Non-pigmented ciliary epithelial cell (primary cell): ENCODE measurements around the gene CXADR.

ENCODE experiments used
- DNase-seq: peaks from one replicate; pipeline ENCODE4 v3.0.0-alpha.2; 2010; ENCODE audit warnings: low read depth

Gene CXADR

GRCh38 chr21:17542371-17543011 lies 29.6 kb downstream of the CXADR start:
- no peak for DNase-seq

GRCh38 chr21:17545007-17545406 lies 32.2 kb downstream of the CXADR start:
- no peak for DNase-seq

DNA sequence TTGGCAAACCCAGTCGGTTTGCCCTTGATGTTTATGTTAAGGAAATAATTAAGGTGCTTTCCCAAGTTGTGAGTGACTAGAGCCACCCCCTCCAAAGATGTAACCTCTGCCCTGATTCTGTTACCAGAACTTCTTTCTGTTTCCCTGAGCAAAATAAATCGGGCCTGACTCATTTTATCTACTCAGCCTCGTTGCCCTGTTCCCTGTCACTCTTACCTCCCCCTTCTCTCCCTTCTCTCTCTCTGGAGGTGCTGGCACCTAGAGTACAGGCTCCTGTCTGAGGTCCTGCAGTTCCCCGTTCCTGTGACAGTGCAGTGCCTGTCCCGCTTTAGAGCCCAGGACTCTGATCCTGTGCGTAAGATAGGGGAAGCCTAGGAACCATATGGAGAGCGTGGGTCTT lies 35.4 kb downstream of the CXADR start:
- DNase-seq: no peak

DNA sequence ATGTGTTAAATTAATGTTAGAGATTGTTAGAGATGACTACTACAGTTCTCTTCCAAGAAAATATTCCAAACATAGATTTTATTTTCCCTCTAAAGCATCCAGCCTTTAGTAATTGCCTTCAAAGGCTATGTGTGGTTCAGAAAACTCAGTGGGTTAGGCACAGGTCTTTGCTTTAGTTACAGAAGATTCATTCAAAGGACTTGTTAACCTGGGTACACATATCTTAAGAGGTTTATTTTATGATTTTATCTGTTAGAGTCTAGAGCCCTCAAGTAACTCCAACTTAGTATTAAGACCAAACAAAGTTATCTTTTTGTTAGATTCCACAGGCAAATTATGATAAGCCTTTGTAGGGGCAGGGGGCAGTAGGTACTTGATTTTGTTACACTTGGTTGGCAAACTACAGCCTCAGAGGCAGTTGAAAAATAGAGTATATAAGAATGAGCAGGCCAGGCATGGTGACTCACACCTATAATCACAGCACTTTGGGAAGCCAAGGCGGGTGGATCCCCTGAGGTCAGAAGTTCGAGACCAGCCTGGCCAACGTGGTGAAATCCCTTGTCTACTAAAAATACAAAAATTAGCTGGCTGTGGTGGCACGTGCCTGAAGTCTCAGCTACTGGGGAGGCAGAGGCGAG lies 37.9 kb downstream of the CXADR start:
- no peak for DNase-seq

GRCh38 chr21:17552410-17552809 lies 39.6 kb downstream of the CXADR start:
- DNase-seq: no peak

DNA sequence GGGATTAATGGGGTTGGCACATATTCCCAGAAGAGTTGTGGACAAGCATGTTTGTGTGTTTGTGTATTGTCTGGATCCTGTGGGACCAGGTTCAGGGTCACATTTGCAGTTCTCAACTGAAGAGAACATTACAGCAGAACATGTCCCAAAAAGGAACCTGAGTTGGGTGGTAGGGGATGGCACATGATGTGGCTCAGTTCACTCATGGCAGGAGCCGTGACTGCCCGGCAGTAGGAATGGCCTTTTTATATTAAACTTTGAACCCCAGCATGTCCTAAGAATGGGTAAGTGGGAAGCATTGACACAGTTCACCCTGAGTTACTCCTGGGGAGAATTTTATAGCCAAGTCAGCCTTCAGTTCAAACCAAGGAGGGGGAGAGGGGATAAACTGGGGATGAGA lies 41.3 kb downstream of the CXADR start:
- DNase-seq: no peak

DNA sequence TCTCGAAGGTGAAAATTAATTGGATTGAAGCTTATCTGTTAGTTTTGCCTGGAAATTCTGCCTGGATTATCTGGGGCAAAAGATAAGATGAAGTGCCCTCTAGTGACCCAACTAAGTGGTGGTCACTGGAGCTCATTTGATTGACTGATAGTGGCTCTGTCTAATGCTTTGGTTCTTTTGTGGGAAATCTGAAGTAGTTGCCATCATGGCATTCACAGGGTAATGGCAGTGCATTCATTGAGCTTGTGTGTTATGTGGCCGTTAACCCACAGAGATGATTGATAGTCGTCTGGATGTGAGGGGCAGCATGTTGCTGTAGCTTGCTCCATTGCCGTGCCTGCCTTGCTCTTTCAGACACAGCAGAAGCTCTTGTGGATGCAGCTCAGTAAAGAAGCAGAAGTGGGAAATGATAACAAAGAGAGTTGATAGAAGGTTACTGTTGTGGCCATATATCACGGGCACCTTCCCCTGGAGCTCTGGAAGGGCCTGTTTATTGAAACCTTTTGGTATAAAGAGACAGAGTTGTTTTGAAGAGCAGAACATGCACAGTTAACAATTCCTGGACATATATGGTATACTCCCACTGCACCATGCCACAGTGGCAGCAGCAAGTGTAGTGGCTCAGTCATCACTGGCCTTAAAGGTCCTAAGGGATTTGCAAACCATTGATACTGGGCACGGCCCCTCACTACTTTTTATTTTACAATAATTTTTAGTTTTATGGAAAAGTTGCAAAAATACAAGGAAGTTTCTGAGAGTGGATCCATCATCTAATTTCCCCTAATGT lies 42.0 kb downstream of the CXADR start:
- DNase-seq: no peak

GRCh38 chr21:17560377-17561025 lies 47.7 kb downstream of the CXADR start:
- DNase-seq: no peak

- DNase-seq: no peak
Observed at GRCh38 chr21:17570786-17571185, 57.9 kb downstream of the CXADR start.

GRCh38 chr21:17572431-17572830 lies 59.6 kb downstream of the CXADR start:
- no peak for DNase-seq

- DNase-seq: no peak
Observed at GRCh38 chr21:17575076-17575475, 62.2 kb downstream of the CXADR start.

DNA sequence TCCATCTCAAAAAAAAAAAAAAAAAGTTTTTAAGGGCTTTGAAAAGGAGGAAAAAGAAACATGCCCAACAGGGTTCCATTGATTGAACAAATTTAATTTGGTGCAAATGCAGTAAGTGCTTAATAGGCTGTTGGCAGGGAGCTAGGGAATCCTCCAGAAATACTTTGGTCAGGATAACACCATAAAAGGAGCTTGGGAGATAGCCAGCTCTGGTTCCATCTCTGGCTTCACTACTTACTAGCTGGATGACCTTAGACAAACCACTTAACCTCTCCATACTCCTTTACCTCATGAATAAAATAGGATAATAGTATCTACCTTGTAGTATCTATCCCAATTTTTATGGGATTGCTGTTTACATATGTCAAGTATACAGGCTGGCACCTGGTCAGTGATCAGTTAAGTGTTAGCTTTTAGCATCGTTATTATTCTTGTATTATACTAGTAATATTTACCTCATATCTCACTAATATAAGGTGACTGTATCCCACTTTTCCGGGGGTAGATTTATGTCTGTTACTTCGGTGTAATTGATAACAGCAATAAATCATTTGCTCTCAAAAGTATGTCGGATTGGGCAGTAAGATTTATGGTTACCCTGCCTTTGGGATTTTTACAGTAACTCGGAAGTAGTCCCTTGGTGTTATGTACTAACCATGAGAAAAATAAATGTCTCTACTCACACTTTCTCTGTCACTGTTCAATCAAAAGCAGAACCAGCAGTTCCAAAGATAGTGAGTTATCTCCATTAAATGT lies 63.4 kb downstream of the CXADR start:
- no peak for DNase-seq

DNA sequence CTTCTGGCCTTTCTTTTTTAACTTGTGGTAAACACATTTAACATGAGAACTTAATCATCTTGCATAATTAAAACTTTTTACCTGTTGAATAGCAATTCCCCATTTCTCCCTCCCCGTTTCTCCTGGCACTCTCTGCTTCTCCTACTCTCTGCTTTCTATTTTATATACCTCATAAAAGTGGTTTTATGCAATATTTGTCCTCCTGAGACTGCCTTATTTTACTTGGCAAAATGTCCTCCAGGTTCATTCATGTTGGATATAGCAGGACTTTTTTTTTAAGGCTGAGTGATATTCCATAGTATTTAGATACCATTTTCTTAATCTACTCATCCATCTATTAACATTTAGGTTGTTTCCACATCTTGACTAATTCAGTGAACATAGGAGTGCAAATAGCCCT lies 64.9 kb downstream of the CXADR start:
- DNase-seq: no peak

DNA sequence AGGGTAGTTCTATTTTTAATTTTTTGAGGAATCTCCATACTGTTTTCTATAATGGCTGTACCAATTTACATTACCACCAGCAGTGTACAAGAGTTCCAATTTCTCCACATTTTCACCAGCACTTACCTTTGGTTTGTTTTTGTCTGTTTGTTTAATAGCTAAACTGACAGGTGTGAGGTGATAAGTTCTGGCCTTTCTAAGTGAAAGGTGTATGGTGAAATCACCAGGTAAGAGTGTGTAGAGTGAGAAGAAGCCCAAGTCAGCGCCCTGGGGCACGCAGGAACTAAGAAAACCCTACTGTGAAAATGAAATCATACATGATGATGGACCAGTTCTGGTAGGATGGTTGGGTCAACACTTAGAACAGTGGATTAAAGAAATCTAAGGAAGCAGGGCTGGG lies 65.3 kb downstream of the CXADR start:
- no peak for DNase-seq

DNA sequence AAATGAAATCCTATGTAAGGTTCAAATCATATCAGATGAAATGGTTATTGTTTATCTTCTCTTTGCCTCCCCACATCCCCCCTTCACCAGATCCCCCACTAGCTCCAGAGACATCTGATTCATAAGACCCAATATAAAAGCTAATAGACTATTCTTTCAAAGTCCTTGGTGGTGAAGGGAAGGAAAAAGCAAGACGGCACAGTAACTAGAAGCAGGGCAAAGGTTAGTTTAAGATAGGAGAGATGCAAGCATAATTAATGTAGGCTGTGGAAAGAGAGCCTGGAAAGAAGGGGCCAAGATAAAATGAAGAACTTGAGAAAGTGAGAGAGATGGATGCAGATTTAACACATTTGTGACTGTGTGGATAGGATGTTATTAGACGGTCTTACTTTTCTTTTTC lies 66.0 kb downstream of the CXADR start:
- DNase-seq: no peak

- DNase-seq: no peak
Observed at GRCh38 chr21:17580319-17580718, 67.5 kb downstream of the CXADR start.

- DNase-seq: no peak
Observed at GRCh38 chr21:17583898-17584297, 71.1 kb downstream of the CXADR start.

GRCh38 chr21:17585875-17586450 lies 73.1 kb downstream of the CXADR start:
- DNase-seq: peak; percentile 24

- DNase-seq: no peak
Observed at GRCh38 chr21:17590430-17590829, 77.6 kb downstream of the CXADR start.

DNA sequence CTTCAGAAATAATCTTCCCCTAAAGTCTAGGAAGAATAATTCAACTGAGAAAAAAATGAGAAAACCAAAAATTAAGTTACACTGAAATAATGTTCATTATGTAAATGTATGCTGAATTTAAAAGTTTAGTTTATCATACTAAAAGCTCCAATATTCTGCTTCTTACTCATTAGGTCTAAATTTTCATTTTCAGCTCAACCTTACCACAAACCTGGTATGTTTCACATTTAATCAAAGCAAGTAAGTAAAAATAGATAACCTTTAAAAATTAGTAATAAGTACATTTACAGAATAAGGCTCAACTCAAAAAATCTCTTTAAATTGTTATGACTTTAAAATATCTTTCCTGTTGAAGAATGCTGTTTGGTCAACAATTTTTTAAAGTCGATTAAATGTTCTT lies 84.8 kb downstream of the CXADR start:
- no peak for DNase-seq

GRCh38 chr21:17598437-17598836 lies 85.6 kb downstream of the CXADR start:
- no peak for DNase-seq

GRCh38 chr21:17602874-17603273 lies 90.0 kb downstream of the CXADR start:
- peak; percentile 24 for DNase-seq
